ENCODE measurements around the gene KCNIP3.

Gene KCNIP3

GRCh38 chr2:95314964-95315611 is 17.9 kb downstream of the KCNIP3 start:
- DNase-seq: peak; percentile 4

GRCh38 chr2:95315801-95316411 is 18.8 kb downstream of the KCNIP3 start:
- no peak for DNase-seq

DNA sequence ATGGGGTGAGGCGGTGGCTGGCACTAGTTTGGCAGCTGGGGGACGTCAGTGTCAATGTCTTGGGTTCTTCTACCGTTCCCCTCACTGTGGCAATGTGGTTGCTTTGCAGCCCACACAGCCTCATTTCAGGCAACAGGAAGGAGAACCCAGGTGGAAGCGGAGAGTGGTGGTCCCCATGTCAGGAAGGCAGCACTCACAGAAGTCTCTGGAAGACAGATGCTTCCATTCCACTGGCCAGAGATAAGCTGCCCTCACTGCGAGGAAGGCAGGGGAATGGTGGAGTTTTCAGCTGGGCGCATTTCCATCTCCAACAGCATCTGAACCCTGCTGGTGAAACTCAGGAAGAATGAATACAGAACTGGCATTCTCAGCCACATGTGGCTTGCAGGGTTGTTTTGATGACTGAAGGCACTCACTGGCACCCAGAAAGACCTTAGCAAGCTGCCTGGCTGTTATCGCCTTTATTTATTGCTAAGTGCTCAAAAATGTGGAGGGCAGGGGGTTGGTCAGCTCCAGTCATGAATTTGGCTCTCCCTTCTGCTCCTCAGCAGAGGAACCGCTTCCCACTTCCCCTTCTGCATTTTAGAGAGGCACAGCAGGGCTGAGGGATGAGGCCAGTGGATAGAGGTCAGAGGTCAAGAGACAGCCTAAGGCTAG is 19.4 kb downstream of the KCNIP3 start:
- no peak for DNase-seq

- no peak for DNase-seq
Observed at GRCh38 chr2:95317123-95317500, 20.0 kb downstream of the KCNIP3 start.

DNA sequence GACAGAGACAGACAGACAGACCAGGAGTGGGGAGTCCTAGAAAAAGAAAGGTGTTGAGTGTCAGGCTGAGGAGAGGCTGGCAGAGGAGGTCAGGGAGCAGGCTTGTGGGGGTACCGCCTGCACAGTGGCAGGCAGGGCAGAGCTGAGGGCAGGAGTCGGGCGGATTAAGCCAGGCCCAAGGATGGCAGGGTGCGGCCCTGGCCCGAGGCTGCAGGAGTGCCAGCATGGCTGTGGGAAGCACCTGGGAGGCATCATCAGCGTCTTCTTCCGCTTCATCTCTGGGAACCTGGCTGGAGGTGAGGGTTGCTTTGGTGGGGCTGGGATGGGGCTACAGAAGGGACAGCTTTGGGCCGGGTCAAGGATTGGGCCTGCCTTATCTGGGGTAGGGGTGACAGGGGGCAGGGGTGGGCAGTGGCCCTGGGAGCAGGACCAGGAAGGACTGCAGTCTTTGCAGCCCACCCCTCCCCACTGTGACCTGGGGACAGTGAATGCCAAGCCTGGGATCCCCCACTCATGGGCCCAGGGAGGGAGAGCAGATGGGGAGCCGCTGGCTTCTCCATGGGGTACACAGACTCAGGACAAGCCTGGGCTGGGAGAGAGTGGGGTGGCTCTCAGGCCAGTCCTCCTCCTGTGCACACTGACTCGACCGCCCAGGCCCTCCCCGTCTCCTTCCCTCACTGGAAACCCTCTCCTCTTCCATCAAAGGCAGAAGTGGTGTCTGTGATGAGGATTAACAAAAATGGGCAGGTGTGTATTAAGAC is 20.7 kb downstream of the KCNIP3 start:
- no peak for DNase-seq

GRCh38 chr2:95318431-95319220 is 21.5 kb downstream of the KCNIP3 start:
- DNase-seq: no peak

DNA sequence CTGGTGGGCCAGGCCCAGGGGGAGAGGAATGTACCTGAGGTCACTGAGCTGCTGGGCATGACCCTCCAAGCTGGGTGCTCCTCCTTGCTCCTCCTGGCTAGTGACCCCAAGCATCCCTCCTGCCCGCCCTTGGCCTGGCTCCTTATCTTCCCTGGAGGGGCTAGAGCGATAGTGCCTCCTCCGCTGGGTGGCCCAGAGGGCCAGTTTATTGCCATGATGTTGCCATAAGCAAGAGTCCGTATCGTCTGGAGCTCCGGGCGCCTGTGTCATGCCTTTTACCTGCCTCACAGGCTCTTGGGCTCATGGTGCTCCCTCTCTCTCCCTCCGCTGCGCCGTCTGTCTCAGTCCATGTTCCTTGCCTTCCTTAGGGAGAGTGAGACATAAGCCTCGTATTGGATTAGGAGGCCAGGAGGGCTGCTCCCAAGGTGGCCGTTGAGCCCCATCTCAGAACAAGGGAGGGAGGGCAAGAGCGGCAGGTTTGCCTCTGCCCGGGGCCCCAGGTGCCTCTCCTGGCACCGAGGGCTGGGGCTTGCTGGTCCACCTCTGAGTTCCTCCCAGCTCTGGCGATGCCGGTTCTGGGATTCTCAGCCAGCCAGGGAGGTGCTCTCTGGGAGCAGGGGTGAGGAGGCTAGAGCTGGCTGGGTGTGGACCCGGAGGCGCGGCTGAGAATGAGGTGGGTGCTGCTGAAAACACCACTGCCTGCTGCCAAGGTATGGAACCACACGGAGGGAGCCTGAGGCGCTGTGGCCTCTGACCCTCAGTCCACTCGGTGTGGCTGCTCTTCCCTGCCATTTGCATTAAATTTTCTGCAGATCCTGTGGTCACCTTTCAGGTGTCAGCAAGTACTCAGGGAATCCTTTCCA is 22.6 kb downstream of the KCNIP3 start:
- DNase-seq: no peak

DNA sequence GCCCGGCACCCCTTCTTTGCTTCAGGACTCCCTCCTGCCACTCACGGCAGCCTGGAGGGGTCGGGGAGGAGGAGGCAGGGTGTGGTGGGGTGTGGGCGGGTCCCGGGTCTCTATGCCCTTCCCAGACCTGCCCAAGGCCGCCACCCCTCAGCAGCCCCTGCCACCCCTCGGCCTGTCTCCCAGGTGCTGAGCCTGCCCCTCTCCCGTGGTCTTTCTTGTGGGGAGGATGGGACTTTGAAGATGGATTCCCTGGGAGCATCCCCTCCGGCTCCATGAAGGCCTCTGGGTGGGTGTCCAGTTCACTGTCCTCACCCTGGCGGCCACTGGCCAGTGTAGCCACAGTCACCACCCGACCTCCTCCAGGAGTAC is 23.2 kb downstream of the KCNIP3 start:
- no peak for DNase-seq

GRCh38 chr2:95320986-95321767 is 24.0 kb downstream of the KCNIP3 start:
- DNase-seq: no peak

DNA sequence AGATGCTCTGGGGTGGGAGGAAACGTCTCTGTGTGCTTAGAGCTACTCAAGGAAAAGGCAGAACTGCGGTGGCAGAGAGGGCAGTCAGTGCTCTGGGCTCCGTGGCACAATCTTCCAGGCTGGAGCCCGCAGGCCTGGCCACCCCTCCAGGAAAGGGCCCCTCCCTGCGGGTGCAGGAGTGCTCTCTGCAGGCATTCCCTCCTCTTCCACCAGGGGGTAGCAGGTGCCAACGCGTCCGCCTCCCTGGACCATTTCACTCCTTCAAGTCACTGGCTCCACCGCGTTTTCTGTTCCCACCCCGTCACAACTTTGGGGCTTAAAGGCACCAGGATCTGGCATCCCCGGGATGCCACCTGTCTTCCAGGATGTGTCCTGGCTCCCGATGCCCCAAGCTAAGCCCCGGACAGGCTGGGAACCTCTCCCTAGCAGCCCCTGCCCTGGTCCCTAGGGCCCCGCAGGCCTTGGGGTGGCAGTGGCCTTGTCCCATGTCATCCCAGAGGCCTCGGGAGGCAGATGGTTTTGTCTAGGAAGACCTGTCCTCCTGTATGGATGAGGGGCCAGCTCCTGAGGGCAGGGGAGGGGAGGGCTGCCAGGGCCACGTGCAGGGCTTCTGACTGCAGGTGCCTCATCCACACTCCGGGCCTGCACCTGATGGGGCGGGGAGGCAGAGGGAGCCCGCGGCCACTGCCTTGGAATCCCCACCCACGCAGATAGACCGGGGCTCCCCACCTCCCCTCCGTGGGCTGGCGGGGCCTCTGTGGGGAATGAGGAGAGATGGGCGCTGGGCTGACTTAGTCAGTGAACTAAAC is 26.4 kb downstream of the KCNIP3 start:
- peak; percentile 5 for DNase-seq

DNA sequence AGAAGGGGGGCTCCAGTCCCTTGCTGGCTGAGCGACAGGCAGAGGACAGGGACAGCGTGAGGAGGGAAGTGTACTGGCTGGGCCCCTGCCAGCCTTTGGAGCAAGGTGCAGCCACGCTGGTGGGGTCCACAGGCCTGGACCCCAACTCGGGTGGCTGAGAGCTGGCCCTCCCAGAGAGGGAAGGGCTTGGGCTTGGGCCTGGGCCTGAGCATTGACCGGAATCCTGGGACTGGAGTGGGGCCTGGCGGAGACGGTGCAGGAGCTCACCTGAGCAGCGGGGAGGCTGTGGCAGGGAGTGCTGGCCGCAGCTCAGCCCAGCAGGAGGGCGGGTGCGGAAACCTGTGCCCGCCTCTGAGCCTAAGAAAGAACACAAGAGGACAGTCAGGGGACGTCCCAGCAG is 27.9 kb downstream of the KCNIP3 start:
- DNase-seq: no peak

DNA sequence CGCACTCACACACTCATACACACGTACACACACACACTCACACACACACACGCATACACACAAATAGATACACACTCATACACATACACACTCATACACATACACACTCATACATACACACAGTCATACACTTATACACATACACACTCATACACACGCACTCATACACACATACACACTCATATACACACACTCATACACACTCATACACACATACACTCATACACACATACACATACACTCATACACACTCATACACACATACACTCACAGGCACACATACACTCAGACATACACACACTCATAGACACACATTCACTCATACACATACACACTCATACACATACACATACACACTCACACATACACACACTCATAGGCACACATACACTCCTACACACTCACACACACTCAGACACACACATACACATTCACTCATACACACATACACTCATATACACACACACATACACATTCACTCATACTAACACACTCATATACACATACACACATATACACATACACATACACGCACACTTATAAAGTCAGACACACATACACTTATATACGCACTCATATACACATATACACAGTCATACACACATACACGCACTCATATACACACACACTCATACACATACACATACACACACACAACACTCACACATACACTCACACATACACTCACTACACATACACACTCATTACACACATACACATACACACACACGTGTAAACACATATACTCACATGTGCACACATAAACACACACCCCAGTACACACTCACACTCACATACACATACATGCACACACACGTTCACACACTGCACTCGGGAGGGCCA is 28.7 kb downstream of the KCNIP3 start:
- no peak for DNase-seq

DNA sequence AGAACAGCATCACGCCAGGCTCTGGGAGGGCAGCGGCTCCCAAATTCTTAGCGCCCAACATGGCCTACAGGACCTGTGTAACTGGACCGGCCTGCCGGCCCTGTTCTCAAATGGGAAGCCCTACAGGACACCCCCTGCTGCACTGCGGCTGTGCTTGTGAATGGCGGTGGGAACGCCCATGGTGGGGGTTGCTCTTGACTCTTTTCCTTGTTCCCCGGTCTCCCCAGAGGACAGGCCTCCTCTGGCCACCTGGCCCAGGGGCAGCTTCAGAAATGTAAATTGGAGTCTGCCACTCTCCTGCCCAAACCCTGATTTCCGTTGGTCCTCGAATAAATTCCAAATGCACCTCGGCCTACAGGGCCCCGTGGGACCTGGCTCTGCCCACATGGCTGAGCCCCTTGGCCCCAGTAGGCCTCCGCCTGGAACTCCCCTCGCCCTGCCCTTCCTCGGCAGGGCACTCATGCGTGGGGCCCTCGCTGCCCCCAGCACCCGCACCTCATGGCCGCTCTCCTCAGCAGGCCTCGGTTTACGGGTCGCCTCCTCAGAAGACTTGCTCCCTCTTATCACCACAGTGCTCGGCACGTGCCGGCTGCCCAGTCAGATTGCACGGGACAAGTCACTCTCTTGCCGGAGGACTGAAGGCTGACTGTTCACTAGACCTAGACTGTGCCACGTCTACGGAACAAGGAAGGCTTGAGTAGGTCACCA is 29.4 kb downstream of the KCNIP3 start:
- no peak for DNase-seq

DNA sequence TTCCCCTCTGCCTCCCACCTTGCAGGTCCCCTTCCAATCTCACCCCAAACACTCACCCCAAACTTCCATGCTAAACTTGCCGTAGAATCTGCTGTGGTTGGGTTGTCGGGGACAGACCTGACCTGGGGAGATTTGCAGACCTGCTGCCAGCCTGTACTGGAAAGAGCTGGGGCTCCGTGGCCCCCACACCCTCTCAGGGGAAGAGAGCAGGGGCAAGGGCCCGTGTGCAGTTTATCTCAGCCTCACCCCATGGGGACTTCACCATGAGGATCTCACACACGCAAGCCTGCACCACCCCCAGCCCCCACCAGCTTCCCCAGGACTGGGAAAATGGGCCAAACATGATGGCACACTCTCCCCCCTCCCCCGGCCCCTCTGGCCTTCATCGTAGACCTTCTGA is 30.7 kb downstream of the KCNIP3 start:
- DNase-seq: no peak

DNA sequence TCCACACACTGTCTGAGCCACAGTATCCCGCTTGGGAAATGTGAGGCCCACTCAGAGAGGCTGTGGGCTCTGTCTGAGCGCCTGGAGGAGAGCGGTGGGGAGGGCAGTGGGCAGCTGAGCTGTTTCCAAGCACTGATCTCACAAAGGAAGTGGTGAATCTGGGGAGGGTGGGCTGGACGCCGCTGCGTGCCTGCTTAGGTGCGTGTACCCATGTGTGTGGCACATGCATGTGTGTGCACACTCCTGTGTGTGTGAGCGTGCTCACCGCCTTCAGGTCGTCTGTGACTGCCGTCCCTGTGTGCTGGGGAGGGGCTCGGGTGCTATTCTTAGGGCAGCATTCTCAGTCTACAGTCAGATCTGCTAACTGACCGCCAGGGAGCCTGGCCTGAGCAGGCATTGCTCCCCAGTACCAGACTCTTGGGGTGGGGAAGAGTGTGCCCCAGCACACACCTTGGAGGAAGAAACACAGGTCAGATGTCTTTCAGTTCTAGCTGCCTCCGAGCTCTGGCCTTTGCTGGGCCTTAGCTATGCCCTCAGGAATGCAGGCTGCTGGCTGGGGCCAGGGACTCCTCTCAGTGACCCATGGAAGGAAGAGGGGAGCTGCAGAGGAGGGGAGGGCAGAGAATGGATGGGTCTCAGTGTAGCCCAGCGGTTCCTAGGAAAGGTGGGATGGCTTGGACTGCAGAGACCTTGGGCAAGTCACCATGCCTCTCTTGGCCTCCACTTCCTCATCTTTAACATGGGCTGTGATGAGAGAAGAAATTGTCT is 31.4 kb downstream of the KCNIP3 start:
- DNase-seq: no peak

GRCh38 chr2:95329401-95329800 is 32.3 kb downstream of the KCNIP3 start:
- DNase-seq: no peak

DNA sequence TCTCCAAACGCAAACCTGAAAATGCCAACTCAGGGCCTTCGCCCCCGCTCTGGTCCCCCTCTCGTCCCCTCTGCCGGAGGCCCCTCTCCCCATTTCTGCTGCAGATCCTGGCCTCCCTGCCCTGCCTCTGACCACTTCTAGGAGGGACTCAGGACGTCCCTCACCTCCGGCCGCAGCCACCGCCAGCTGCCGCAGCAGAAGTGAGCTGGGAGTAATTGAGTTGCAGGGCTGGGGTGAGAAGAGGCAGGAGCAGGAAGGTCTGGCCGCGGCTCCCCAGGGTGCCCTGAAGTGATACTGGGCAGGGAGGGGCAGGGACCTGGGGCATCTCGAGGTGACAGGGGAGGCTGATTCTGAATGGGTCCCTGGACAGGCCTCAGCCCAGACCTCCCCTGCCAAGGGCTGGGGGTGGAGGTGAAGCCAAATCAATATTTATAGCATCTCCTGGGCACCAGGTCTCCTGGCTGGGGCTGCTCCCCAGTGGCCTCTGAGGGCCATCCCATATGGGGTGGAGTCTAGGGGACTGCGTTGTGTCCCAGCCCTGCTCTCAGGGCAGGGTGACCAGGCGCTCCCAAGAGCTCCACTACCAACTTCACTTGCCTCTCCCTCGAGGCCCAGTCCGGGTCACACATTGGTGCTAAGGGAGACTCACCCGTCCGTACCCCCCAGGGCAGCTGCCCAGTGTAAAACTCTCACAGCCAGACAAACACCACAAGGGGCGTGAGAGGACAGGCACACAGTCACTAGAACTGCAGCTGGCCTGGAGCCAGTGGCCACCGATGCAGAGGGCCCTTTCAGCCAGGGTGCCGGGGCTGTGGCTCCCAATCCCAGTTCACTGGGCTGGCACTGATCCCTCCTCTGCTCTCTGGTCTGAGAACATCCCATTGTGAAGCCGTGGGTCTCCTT is 33.0 kb downstream of the KCNIP3 start:
- no peak for DNase-seq

All from hematopoietic multipotent progenitor cell treated with erythropoietin and hydrocortisone succinate and interleukin-3 and kit ligand, for 8 days (in vitro differentiated cells).